Measurements from ENCODE around the gene PPFIA1.

PPFIA1 gene

DNA sequence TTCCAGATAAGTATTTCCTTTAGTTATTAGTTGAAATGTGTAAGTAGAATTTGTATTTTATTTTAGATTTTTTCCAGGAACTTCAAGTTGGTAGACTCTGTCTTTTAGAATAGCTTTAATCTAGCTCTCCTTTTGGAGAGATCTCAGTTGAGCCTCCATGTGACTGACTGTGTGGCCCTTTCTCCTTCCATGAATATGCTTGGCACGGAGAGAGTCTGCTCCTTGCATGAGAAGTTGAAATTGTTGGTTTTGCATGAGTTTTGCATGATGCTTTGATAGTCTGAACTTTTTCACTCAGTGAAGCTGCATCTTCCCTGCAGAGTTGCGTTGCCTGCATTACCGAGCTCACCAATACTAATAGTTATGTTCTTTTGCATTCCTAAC, 95.0 kb downstream of the PPFIA1 start:
- H3K4me1 ChIP-seq (ENCODE audit: low read length): no peaks in the 10 kb centered on the region
- H3K27ac ChIP-seq (ENCODE audit: low read length): no peak overlapping the region
- no peak overlapping the region for H3K4me2 ChIP-seq (ENCODE audit: low read depth, low read length)
- no peaks in the 10 kb centered on the region for H3K9me2 ChIP-seq (replicated peaks; ENCODE audit: insufficient read depth, low read length)
- H4K20me1 ChIP-seq (ENCODE audit: insufficient read depth, low read length): no peaks in the 10 kb centered on the region
- H3K36me3 ChIP-seq (replicated peaks; ENCODE audit: insufficient read depth, low read length): no peaks in the 10 kb centered on the region
- DNase-seq: no peak
- H3K9me3 ChIP-seq (replicated peaks; ENCODE audit: insufficient read depth, low read length): no peaks in the 10 kb centered on the region
- H3K79me2 ChIP-seq (ENCODE audit: low read length): no peaks in the 10 kb centered on the region
- no peak overlapping the region for H3K9ac ChIP-seq (ENCODE audit: low read length)
- TF ChIP-seq EZH2 (optimal IDR thresholded peaks at IDR 0.05; ENCODE audit: low read depth, low read length): no peak
- TF ChIP-seq EZH2phosphoT487 (IDR thresholded peaks at IDR 0.05; ENCODE audit: low read length): no peak
- no peak for TF ChIP-seq CTCF (IDR thresholded peaks at IDR 0.05; ENCODE audit: low read length)
- no peak overlapping the region for H3K4me3 ChIP-seq (ENCODE audit: low read length)
- H2AFZ ChIP-seq (ENCODE audit: low read length): no peak overlapping the region
- no peaks in the 10 kb centered on the region for H3K27me3 ChIP-seq (replicated peaks; ENCODE audit: insufficient read depth, low read length)
- H3F3A ChIP-seq (ENCODE audit: insufficient read depth, low read length): no peaks in the 10 kb centered on the region

- H3K27ac ChIP-seq (ENCODE audit: low read length): no peak overlapping the region
- H3K9me2 ChIP-seq (replicated peaks; ENCODE audit: insufficient read depth, low read length): no peaks in the 10 kb centered on the region
- no peaks in the 10 kb centered on the region for H3K79me2 ChIP-seq (ENCODE audit: low read length)
- no peaks in the 10 kb centered on the region for H3K4me1 ChIP-seq (ENCODE audit: low read length)
- TF ChIP-seq CTCF (IDR thresholded peaks at IDR 0.05; ENCODE audit: low read length): no peak
- no peak for TF ChIP-seq EZH2phosphoT487 (IDR thresholded peaks at IDR 0.05; ENCODE audit: low read length)
- no peak for TF ChIP-seq EZH2 (optimal IDR thresholded peaks at IDR 0.05; ENCODE audit: low read depth, low read length)
- H3K9me3 ChIP-seq (replicated peaks; ENCODE audit: insufficient read depth, low read length): no peaks in the 10 kb centered on the region
- H3K36me3 ChIP-seq (replicated peaks; ENCODE audit: insufficient read depth, low read length): no peaks in the 10 kb centered on the region; the same call in 1 of the 2 replicates
- no peaks in the 10 kb centered on the region for H3K27me3 ChIP-seq (replicated peaks; ENCODE audit: insufficient read depth, low read length)
- H3K4me3 ChIP-seq (ENCODE audit: low read length): no peak overlapping the region
- no peak overlapping the region for H3K9ac ChIP-seq (ENCODE audit: low read length)
- DNase-seq: no peak
- no peaks in the 10 kb centered on the region for H4K20me1 ChIP-seq (ENCODE audit: insufficient read depth, low read length)
- H2AFZ ChIP-seq (ENCODE audit: low read length): no peak overlapping the region
- no peaks in the 10 kb centered on the region for H3F3A ChIP-seq (ENCODE audit: insufficient read depth, low read length)
- no peak overlapping the region for H3K4me2 ChIP-seq (ENCODE audit: low read depth, low read length)
Observed at GRCh38 chr11:70367071-70367470, 96.6 kb downstream of the PPFIA1 start.

DNA sequence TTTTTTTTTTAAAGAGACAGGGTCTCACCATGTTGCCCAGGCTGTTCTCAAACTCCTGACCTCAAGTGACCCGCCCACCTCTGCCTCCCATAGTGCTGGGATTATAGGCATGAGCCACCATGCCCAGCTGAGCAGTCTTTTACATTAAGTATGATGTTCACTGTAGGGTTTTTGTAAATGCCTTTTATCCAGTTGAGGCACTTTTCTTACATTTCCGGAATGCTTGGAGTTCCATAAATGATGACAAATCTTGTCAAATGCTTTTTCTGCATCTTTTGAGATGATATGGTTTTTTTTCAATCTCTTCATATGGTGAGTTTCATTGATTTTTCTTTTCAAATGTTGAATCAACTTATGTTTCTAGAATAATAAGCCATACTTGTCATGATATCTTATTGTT, 98.5 kb downstream of the PPFIA1 start:
- H4K20me1 ChIP-seq (ENCODE audit: insufficient read depth, low read length): no peaks in the 10 kb centered on the region
- no peak for TF ChIP-seq EZH2phosphoT487 (IDR thresholded peaks at IDR 0.05; ENCODE audit: low read length)
- TF ChIP-seq EZH2 (optimal IDR thresholded peaks at IDR 0.05; ENCODE audit: low read depth, low read length): no peak
- no peak for TF ChIP-seq CTCF (IDR thresholded peaks at IDR 0.05; ENCODE audit: low read length)
- H3K79me2 ChIP-seq (ENCODE audit: low read length): no peaks in the 10 kb centered on the region
- no peak overlapping the region for H3K4me2 ChIP-seq (ENCODE audit: low read depth, low read length)
- H3K4me3 ChIP-seq (ENCODE audit: low read length): no peak overlapping the region
- no peak overlapping the region for H3K27ac ChIP-seq (ENCODE audit: low read length)
- H3K36me3 ChIP-seq (replicated peaks; ENCODE audit: insufficient read depth, low read length): no peaks in the 10 kb centered on the region; the same call in 1 of the 2 replicates
- no peak for DNase-seq
- no peaks in the 10 kb centered on the region for H3K4me1 ChIP-seq (ENCODE audit: low read length)
- H3K9ac ChIP-seq (ENCODE audit: low read length): no peak overlapping the region
- H3K27me3 ChIP-seq (replicated peaks; ENCODE audit: insufficient read depth, low read length): no peaks in the 10 kb centered on the region
- H2AFZ ChIP-seq (ENCODE audit: low read length): no peak overlapping the region
- no peaks in the 10 kb centered on the region for H3K9me3 ChIP-seq (replicated peaks; ENCODE audit: insufficient read depth, low read length)
- H3K9me2 ChIP-seq (replicated peaks; ENCODE audit: insufficient read depth, low read length): no peaks in the 10 kb centered on the region
- no peaks in the 10 kb centered on the region for H3F3A ChIP-seq (ENCODE audit: insufficient read depth, low read length)

Measured in MM.1S (cell line).